ENCODE data around the gene NRXN2.

NRXN2 gene

DNA sequence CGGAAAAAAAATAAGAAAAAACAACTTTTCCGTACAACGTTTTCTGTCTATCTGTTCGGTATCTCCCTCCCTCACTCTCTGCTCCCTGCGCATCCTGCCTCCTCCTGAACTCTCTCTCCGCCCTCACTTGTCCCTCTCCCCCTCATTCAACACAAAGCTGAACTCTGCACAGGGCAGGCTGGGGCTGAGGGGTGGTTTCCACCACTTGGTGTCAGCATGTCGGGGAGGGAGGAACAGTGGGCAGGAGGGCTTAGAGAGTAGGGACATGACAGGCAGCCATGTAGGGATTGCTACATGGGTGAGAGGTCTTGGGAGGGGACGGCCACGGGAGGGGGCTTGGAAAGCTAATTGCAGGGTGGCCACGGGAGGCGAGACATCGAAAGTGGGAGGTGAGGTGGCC, 114.4 kb downstream of the NRXN2 start:
- TF ChIP-seq TAF1 (IDR thresholded peaks at IDR 0.05; ENCODE audit: borderline replicate concordance, insufficient read depth, low read length) (no peak), REST (IDR thresholded peaks at IDR 0.05; ENCODE audit: insufficient read depth in 1 of 2, low read depth in 2 of 2, low read length in 2 of 2) (no peak), SIN3A (IDR thresholded peaks at IDR 0.05; ENCODE audit: borderline replicate concordance, insufficient read depth, low read length) (no peak), FOXP2 (optimal IDR thresholded peaks at IDR 0.05; ENCODE audit: borderline replicate concordance, extremely low read depth, extremely low read length, insufficient read depth) (no peak), POLR2AphosphoS5 (IDR thresholded peaks at IDR 0.05; ENCODE audit: low read depth, low read length) (no peak)

GRCh38 chr11:64608046-64608445, 115.0 kb downstream of the NRXN2 start:
- TF ChIP-seq TAF1 (IDR thresholded peaks at IDR 0.05; ENCODE audit: borderline replicate concordance, insufficient read depth, low read length), result no peak
- no peak for TF ChIP-seq SIN3A (IDR thresholded peaks at IDR 0.05; ENCODE audit: borderline replicate concordance, insufficient read depth, low read length)
- TF ChIP-seq FOXP2 (optimal IDR thresholded peaks at IDR 0.05; ENCODE audit: borderline replicate concordance, extremely low read depth, extremely low read length, insufficient read depth), result no peak
- TF ChIP-seq POLR2AphosphoS5 (IDR thresholded peaks at IDR 0.05; ENCODE audit: low read depth, low read length), result no peak
- no peak for TF ChIP-seq REST (IDR thresholded peaks at IDR 0.05; ENCODE audit: insufficient read depth in 1 of 2, low read depth in 2 of 2, low read length in 2 of 2)

DNA sequence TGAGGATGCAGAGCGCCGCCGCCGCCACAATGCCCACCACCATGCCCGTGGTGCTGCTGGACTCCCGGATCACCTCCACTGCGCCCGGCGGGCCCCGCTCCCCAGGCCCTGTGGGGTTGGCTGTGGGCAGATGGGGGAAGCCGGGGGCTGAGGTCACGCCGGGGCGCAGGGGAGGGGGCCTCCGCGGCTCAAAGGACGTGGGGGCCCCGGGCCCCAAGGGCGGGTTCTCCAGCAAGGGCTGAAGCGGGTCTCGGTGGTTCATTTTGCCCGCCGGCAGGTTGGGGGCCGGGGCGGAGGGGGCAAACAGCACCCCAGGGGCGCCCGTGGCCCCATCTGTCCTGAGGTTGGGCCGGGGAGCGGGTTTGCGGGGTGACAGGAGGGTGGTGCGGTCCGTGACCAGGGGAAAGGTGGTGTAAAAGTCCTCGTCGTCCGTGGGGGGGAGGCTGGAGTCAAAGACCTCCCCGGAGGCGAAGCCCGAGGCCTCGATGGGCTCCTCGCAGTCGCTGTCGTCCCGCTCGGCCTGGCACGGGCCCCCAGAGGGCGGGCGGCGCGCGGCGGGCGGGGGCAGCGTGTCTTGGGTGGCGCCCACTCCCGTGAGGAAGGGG, 115.5 kb downstream of the NRXN2 start:
- TF ChIP-seq FOXP2 (optimal IDR thresholded peaks at IDR 0.05; ENCODE audit: borderline replicate concordance, extremely low read depth, extremely low read length, insufficient read depth) (no peak), REST (IDR thresholded peaks at IDR 0.05; ENCODE audit: insufficient read depth in 1 of 2, low read depth in 2 of 2, low read length in 2 of 2) (no peak), POLR2AphosphoS5 (IDR thresholded peaks at IDR 0.05; ENCODE audit: low read depth, low read length) (no peak), TAF1 (IDR thresholded peaks at IDR 0.05; ENCODE audit: borderline replicate concordance, insufficient read depth, low read length) (no peak), SIN3A (IDR thresholded peaks at IDR 0.05; ENCODE audit: borderline replicate concordance, insufficient read depth, low read length) (no peak)

DNA sequence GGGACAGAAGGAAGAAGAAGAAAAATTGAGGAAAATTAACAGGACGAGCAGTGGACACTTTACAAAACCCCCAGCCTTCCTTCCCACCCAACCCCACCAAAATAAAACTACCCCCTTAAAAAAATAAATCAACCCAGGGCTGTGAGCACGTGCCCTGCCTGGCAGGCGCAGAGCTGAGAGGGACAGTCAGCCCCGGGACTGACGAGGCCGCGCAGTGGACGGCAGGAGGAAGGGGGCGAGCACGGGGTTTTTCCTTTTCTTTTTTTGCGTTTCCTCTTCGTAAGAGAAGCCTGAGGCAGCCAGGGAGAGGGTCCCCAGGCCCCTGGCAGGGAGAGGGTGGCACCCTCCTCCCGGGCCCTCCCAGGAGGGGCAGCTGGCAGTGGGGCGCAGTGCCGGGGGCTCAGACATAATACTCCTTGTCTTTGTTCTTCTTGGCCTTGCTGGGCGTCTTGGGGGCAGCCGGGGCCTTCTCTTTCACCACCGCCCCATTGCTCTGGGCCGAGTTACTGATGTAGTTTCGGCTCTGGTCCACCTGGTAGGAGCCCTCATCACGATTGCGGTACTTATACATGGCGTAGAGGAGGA, 116.1 kb downstream of the NRXN2 start:
- TF ChIP-seq FOXP2 (optimal IDR thresholded peaks at IDR 0.05; ENCODE audit: borderline replicate concordance, extremely low read depth, extremely low read length, insufficient read depth) (no peak), REST (IDR thresholded peaks at IDR 0.05; ENCODE audit: insufficient read depth in 1 of 2, low read depth in 2 of 2, low read length in 2 of 2) (no peak), SIN3A (IDR thresholded peaks at IDR 0.05; ENCODE audit: borderline replicate concordance, insufficient read depth, low read length) (no peak), TAF1 (IDR thresholded peaks at IDR 0.05; ENCODE audit: borderline replicate concordance, insufficient read depth, low read length) (no peak), POLR2AphosphoS5 (IDR thresholded peaks at IDR 0.05; ENCODE audit: low read depth, low read length) (no peak)
